ENCODE results near the gene KIF7.
"Not testable (repeated sequence)": the region's sequence is repeated elsewhere in the genome, so short reads cannot be mapped to it uniquely, and the experiment has no call there.

The KIF7 gene

GRCh38 chr15:89611317-89611716, 44.0 kb downstream of the KIF7 start:
- DNase-seq, result no peak

DNA sequence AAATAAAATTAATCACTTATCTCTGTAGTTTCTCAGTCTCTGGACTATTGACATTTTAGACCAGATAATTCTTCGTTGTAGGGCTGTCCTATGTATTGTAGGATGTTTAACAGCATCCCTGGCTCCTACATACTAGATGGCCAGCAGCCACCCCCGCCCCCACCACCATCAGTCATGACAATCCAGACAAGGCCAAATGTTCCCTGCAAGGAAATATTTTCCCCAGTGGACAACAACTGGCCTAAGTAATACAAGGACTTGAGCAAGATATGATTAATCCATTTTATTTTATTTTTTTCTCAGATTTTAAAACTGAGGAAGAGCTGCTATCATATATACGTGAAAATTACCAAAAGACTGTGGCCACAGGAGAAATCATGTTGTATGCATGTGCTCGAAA, 56.2 kb downstream of the KIF7 start:
- DNase-seq, result no peak

DNA sequence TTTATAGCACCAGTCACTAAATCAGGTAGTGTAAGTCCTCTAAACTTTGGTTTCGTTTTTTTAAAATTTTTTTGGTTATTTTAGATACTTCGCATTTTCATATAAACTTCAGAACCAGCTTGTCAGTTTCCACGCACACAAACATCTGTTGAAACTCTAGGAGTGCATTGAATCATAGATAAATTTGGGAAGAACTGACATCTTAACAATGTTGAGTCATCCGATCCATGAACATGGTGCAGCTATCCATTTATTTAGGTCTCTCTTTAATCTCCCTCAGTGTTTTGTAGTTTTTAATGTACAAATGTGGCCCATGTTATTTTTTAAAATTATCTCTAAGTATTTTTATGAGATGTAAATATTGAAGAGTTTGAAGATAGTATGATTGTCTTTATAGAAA, 62.2 kb downstream of the KIF7 start:
- DNase-seq, result no peak

DNA sequence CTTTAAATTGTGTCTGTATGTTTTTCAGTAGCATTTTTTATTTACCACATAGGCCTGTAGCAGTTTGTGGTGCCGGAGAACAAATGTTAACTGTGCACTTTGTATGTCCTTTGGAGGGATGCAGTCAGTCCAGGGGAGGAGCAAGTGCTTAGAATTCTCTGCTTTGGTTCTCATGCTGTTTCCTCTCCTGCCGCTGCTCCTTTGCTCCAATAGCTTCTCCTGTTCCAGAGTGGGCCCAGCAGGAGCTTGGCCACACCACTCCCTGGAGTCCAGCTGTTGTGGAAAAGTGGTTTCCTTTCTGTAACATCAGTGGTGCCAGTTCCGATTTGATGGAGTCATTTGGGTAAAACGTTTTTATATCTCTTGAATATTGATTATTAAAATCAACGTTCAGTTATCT, 63.4 kb downstream of the KIF7 start:
- DNase-seq, result no peak

GRCh38 chr15:89587955-89588354, 67.3 kb downstream of the KIF7 start:
- DNase-seq, result no peak

DNA sequence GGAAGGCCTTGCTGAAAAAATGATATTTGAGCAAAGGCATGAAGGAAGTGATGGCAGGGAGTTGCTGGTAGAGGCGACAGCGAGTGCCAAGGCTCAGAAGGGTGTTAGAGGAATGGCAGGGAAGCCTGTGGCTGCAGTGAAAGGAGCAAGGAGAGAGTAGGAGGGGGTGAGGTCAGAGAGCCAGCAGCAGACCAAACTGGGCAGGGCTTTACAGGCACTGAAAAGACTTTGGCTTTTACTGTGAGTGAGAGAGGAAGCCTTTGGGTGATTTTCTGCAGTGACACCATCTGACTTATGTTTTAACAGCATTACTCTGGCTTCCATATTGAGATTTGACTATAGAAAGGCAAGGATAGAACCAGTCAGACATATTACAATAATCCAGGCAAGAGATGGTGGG, 68.6 kb downstream of the KIF7 start:
- no peak for DNase-seq

GRCh38 chr15:89580747-89581146, 74.5 kb downstream of the KIF7 start:
- not testable (repeated sequence) for DNase-seq

DNA sequence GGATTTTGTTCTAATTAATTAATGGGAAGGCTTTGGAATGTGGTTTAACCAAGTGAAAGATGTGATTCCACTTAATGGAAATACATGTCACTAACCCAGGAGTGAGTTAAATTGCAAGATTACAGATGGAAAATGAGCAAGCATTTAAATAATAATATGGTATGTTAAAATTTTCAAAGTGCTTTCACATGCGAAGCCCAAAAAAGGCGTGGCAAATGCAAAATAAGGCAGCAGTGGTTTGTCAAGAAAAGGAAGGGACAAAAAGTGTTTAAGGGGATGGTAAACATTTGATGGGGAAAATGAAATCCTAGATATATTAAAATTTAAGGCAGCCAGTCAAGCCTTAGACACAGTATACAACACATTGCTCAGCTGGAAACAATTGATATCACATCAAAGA, 77.1 kb downstream of the KIF7 start:
- no peak for DNase-seq
